Right renal cortex interstitium (tissue), 3 donors: Measurements from ENCODE around the gene PMM1. TPM values are rescaled to one million over a fixed set of nuclear protein-coding genes. Genes with fewer than 3 reads are reported as not detected.

Experiments used
- DNase-seq, 3 donors: peaks; one replicate each; pipeline ENCODE4 v3.0.0-alpha.2; 2013; ENCODE audit warnings: low read depth in 3 of 3, low spot score in 2 of 3
- polyA plus RNA-seq, 3 donors: library from polyadenylated mRNA; unstranded; fragments of 120-200 nt; gene quantifications; one replicate each; pipeline ENCODE4 v1.2.1, GENCODE V29; 2013; ENCODE audit not compliant: insufficient read length in 3 of 3

Gene PMM1
- polyA plus RNA-seq, 3 donors: 47.6 to 53.1 (median 51.2) TPM

GRCh38 chr22:41539146-41540005 lies 50.3 kb downstream of the PMM1 start:
- DNase-seq: no peak

DNA sequence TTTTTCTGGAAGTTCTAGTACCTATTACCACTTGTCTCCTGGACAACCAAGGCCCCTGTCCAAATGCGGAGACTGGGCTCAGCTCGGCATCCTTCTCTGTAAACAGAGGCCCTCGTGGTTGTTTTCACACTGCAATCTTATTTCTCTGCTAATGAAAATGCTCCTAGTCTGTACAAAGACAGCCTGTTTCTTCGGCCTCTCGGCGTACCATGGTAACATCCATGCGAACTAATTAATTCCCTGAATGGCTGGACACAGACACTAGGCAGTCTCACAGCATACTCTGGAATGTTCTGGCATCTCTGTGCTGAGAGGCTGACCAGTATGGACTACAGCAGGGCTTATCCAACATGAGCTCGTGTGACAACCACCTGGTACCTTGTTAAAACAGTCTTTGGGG lies 51.1 kb downstream of the PMM1 start:
- DNase-seq: no peak

GRCh38 chr22:41537203-41537602 lies 52.4 kb downstream of the PMM1 start:
- no peak for DNase-seq

GRCh38 chr22:41535244-41535643 lies 54.4 kb downstream of the PMM1 start:
- DNase-seq: no peak

DNA sequence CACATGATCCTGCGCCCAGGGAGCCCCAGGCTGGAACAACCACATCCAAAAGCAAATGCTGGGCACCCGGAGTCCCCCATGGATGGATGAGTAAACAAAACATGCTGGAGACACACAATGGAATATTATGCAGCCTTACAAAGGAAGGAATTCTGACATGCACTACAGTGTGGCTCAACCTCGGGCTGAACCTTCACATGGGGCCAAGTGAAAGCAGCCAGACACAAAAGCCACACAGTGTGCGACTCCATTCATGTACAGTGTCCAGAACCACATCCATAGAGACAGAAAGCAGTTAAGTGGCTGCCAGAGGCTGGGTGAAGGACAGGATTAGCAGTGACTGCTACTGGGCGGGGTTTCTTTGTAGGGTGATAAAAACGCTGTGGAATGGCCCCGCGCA lies 55.4 kb downstream of the PMM1 start:
- DNase-seq: no peak

DNA sequence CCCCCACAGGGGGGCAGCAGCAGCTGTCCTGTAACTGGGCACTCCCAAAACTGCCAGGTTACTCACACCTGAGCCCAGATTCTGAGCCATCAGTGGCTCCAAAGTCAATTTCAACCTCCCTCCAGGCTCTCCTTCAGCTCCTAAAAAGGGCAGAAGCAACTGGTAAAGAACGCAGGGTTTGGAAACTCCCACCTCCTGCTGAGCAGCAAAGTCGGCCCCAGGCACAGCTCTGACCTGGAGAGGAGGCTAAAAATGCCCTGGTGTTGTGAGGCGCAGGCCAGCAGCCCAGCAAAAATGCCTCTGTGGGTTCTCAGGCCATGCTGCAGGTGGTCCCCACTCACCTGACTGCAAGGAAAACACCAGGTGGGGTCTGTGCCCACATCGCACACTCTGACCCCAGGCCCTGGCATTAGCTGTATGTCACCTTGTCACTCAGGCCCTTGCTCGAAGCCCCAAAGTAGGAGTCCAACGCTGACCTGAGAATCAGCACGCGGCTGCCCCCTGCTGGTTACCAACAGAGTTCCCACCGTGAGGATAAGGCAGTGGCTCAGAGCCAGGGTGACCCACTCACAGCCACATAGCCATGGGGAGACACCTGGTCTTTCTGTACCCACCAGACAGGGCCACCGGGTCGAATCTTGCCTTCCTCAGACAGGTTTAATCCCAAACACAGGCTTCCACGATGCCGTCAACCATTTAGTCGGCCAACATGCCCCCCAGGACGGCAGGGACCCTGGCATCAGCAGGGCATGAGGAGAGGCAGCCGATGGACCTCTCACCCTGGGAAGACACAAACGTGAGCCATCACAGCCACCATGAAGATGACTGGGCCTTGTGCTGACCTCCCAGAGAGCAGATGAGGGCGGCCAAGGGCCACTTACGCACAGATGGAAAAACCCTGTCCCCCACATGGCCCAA lies 56.5 kb downstream of the PMM1 start:
- DNase-seq: no peak

GRCh38 chr22:41531715-41532477 lies 57.7 kb downstream of the PMM1 start:
- no peak for DNase-seq

DNA sequence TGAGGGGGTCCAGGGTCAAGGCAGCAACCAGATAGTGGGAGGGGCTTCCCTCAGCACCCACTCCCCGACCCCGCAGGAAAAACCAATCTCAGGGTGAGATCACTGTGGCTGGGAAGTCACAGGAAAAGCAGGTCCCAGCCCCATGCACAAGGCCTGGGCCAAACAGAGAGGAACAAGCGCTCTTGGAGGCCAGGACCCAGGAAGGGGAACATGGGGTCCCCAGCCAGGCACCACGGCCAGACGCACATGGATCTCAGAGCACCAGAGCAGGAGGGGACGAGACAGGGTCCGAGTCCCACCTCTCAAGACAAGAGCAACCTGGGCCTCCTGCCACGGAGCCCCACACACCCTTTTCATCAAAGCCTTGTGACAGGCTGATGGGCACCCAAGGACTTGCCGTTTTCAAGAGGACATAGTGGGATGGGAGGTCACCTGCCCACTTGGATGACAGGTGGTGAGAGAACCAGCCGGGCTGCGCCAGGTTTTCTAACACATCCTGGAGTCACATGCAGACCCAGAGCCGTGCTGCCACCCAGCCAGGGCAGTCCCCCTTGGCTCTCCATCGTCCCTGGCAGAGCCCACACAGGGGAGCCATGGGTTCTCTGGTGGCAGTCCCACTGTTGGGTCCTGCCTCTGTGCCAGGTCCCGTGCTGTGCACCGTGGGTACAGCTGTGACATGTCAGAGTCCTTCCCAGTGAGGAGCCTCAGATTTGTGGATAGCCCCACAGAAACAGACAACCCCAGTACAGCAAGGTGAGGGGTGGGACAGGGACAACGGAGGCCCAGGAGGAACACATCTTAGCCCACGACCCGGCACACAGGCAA lies 58.5 kb downstream of the PMM1 start:
- DNase-seq: no peak

GRCh38 chr22:41528938-41529561 lies 60.6 kb downstream of the PMM1 start:
- DNase-seq: no peak

GRCh38 chr22:41528132-41528766 lies 61.4 kb downstream of the PMM1 start:
- DNase-seq: no peak

Other genes with a start within 250 kb of the PMM1 start
- gene TEF, start 207.9 kb downstream of the PMM1 start, polyA plus RNA-seq: 10 to 100 TPM; 16.0 to 18.9 (median 17.2) TPM
- 10 to 100 TPM; 46.2 to 54.6 (median 48.3) TPM for gene TOB2, start 143.0 kb downstream of the PMM1 start, polyA plus RNA-seq
- gene PHF5A, start 121.1 kb downstream of the PMM1 start, polyA plus RNA-seq: 10 to 100 TPM; 56.5 to 68.7 (median 59.1) TPM
- 100 to 1,000 TPM; 116 to 135 (median 127) TPM for gene ACO2, start 120.7 kb downstream of the PMM1 start, polyA plus RNA-seq
- gene POLR3H, start 45.4 kb downstream of the PMM1 start, polyA plus RNA-seq: 10 to 100 TPM; 28.7 to 31.2 (median 30.9) TPM
- 1 to 10 TPM; 4.1 to 6.0 (median 5.4) TPM for gene CSDC2, start 28.8 kb downstream of the PMM1 start, polyA plus RNA-seq
- 10 to 100 TPM; 23.6 to 25.6 (median 24.2) TPM for gene DESI1, start 31.2 kb upstream of the PMM1 start, polyA plus RNA-seq
- gene XRCC6, start 31.5 kb upstream of the PMM1 start, polyA plus RNA-seq: 100 to 1,000 TPM; 372 to 405 (median 383) TPM
- gene SNU13, start 99.0 kb upstream of the PMM1 start, polyA plus RNA-seq: 100 to 1,000 TPM; 135 to 151 (median 145) TPM
- 1 to 10 TPM; 1.9 to 2.7 (median 2.4) TPM for gene MEI1, start 109.7 kb upstream of the PMM1 start, polyA plus RNA-seq
- gene CCDC134, start 210.8 kb upstream of the PMM1 start, polyA plus RNA-seq: 1 to 10 TPM; 7.7 to 9.1 (median 8.1) TPM
- gene SREBF2, start 243.3 kb upstream of the PMM1 start, polyA plus RNA-seq: 10 to 100 TPM; 85.5 to 93.2 (median 90.2) TPM